ENCODE measurements around the gene ARPC5.

The ARPC5 gene

DNA sequence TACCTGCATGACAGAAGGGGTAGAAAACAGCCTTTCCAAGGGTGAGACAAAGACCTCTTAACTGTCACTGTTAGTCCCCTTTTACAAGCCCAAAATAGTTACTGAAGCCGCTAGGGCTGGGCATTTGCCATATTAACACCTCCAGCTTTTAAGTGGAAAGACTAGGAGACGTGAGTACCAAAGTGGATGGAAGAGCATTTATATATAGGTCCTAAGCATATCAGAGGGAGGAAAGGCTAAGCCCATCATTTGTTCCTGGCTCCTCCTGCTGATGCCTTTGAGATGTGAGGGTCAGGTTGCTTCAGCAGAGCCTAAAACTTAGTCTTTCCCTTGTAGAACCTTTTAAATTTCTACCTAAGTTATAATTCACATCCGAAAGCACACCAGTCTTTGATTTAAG lies 43.2 kb upstream of the ARPC5 start:
- no peaks in the 10 kb centered on the region for H3K79me2 ChIP-seq (ENCODE audit: insufficient read depth, low read length)
- no peaks in the 10 kb centered on the region for H4K20me1 ChIP-seq (ENCODE audit: insufficient read depth, low read length, poor library complexity, severe bottlenecking)
- no peaks in the 10 kb centered on the region for H3K27me3 ChIP-seq (ENCODE audit: insufficient read depth, low read length, poor library complexity, severe bottlenecking)
- H3K4me3 ChIP-seq (ENCODE audit: low read length, poor library complexity, severe bottlenecking): no peak overlapping the region
- H2AFZ ChIP-seq (ENCODE audit: low read length): no peak overlapping the region
- no peaks in the 10 kb centered on the region for H3K4me1 ChIP-seq (ENCODE audit: insufficient read depth, low read length, poor library complexity, severe bottlenecking)
- TF ChIP-seq, protein P1, sequence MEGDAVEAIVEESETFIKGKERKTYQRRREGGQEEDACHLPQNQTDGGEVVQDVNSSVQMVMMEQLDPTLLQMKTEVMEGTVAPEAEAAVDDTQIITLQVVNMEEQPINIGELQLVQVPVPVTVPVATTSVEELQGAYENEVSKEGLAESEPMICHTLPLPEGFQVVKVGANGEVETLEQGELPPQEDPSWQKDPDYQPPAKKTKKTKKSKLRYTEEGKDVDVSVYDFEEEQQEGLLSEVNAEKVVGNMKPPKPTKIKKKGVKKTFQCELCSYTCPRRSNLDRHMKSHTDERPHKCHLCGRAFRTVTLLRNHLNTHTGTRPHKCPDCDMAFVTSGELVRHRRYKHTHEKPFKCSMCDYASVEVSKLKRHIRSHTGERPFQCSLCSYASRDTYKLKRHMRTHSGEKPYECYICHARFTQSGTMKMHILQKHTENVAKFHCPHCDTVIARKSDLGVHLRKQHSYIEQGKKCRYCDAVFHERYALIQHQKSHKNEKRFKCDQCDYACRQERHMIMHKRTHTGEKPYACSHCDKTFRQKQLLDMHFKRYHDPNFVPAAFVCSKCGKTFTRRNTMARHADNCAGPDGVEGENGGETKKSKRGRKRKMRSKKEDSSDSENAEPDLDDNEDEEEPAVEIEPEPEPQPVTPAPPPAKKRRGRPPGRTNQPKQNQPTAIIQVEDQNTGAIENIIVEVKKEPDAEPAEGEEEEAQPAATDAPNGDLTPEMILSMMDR (conservative IDR thresholded peaks at IDR 0.05; ENCODE audit: low read length): no peak
- TF ChIP-seq EZH2phosphoT487 (IDR thresholded peaks at IDR 0.05; ENCODE audit: borderline replicate concordance): no peak
- H3K9me2 ChIP-seq (replicated peaks; ENCODE audit: low read depth, low read length): no peaks in the 10 kb centered on the region
- H3K36me3 ChIP-seq (ENCODE audit: insufficient read depth, low read length): no peaks in the 10 kb centered on the region
- no peaks in the 10 kb centered on the region for H3K9me3 ChIP-seq (ENCODE audit: insufficient read depth, low read depth, low read length)
- H3F3A ChIP-seq (ENCODE audit: low read depth): no peaks in the 10 kb centered on the region
- no peak overlapping the region for H3K4me2 ChIP-seq (ENCODE audit: low read depth, low read length, poor library complexity, severe bottlenecking)
- no peak overlapping the region for H3K9ac ChIP-seq (ENCODE audit: low read depth, low read length, poor library complexity, severe bottlenecking)

DNA sequence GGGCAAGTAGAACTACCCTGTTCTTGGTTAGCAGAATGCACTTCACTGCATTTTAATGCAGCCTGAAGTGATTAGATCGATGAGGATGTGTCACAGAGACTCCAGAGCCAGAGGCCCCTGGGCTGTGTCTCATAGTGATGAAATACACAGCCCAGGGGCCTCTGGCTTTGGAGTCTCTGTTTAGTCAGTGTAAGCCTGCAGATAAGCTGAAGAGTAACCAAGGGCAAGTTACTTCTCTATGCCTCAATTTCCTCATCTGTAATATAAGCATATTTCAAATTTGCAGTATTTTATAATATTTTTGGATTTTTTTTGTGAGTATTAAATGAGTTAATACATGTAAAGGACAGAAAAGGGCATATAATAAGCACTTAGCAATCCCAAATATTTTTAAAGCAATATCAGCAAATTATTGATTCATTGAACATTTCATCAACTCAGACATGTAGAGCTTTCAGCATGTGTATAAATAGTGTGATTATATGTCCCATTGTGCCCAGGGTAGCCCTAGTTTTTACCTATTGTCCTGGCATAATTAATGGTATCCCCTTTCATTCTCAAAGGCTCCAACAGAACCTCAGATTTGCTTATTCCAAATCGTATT lies 41.1 kb upstream of the ARPC5 start:
- no peaks in the 10 kb centered on the region for H3K27me3 ChIP-seq (ENCODE audit: insufficient read depth, low read length, poor library complexity, severe bottlenecking)
- no peak overlapping the region for H3K4me3 ChIP-seq (ENCODE audit: low read length, poor library complexity, severe bottlenecking)
- H3K9me2 ChIP-seq (replicated peaks; ENCODE audit: low read depth, low read length): no peaks in the 10 kb centered on the region
- H3K4me2 ChIP-seq (ENCODE audit: low read depth, low read length, poor library complexity, severe bottlenecking): no peak overlapping the region
- H3K9me3 ChIP-seq (ENCODE audit: insufficient read depth, low read depth, low read length): no peaks in the 10 kb centered on the region
- no peak overlapping the region for H2AFZ ChIP-seq (ENCODE audit: low read length)
- H3F3A ChIP-seq (ENCODE audit: low read depth): no peaks in the 10 kb centered on the region
- no peaks in the 10 kb centered on the region for H3K4me1 ChIP-seq (ENCODE audit: insufficient read depth, low read length, poor library complexity, severe bottlenecking)
- no peaks in the 10 kb centered on the region for H4K20me1 ChIP-seq (ENCODE audit: insufficient read depth, low read length, poor library complexity, severe bottlenecking)
- no peaks in the 10 kb centered on the region for H3K36me3 ChIP-seq (ENCODE audit: insufficient read depth, low read length)
- no peak overlapping the region for H3K9ac ChIP-seq (ENCODE audit: low read depth, low read length, poor library complexity, severe bottlenecking)
- TF ChIP-seq EZH2phosphoT487 (IDR thresholded peaks at IDR 0.05; ENCODE audit: borderline replicate concordance): no peak
- TF ChIP-seq, protein P1 (conservative IDR thresholded peaks at IDR 0.05; ENCODE audit: low read length): no peak
- no peaks in the 10 kb centered on the region for H3K79me2 ChIP-seq (ENCODE audit: insufficient read depth, low read length)

DNA sequence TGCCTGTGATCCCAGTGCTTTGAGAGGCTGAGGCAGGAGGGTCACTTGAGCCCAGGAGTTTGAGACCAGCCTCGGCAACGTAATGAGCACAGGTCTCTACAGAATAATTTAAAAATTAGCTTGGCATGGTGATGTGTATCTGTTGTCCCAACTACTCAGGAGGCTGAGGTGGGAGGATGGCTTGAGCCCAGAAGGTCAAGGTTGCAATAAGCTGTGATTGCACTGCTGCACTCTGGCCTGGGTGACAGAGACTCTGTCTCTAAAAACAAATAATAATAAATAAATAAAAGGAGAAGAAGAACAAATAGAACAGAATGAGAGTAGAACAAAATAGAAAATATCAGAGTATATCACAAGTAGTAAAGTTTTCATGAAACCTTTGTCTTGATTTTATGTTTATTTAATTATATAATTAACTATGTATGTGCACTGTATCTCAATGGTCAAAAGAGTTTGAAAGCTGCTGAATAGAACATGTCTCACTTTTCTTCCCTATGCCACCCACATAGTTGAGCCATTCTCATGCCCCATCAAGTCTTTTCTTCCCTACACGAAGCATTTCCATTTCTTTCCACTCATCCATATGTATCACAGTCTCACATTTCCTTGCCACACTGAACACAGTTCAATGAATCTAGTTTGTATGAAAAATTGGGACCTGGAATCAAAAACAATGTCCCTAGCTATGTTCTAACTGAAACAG lies 40.5 kb upstream of the ARPC5 start:
- Histone ChIP-seq H3K36me3 (ENCODE audit: insufficient read depth, low read length) (no peaks in the 10 kb centered on the region), H3K4me1 (ENCODE audit: insufficient read depth, low read length, poor library complexity, severe bottlenecking) (no peaks in the 10 kb centered on the region), H3K79me2 (ENCODE audit: insufficient read depth, low read length) (no peaks in the 10 kb centered on the region), H4K20me1 (ENCODE audit: insufficient read depth, low read length, poor library complexity, severe bottlenecking) (no peaks in the 10 kb centered on the region), H3K9me2 (replicated peaks; ENCODE audit: low read depth, low read length) (no peaks in the 10 kb centered on the region), H3K4me2 (ENCODE audit: low read depth, low read length, poor library complexity, severe bottlenecking) (no peak overlapping the region), H3K27me3 (ENCODE audit: insufficient read depth, low read length, poor library complexity, severe bottlenecking) (no peaks in the 10 kb centered on the region), H3K9me3 (ENCODE audit: insufficient read depth, low read depth, low read length) (0 out of 2 replicates have a peak, but pooled peaks cover 3% of the 10 kb centered on the region), H3F3A (ENCODE audit: low read depth) (no peaks in the 10 kb centered on the region), H2AFZ (ENCODE audit: low read length) (no peak overlapping the region), H3K4me3 (ENCODE audit: low read length, poor library complexity, severe bottlenecking) (no peak overlapping the region), H3K9ac (ENCODE audit: low read depth, low read length, poor library complexity, severe bottlenecking) (no peak overlapping the region)
- TF ChIP-seq, protein P1 (conservative IDR thresholded peaks at IDR 0.05; ENCODE audit: low read length): no peak
- no peak for TF ChIP-seq EZH2phosphoT487 (IDR thresholded peaks at IDR 0.05; ENCODE audit: borderline replicate concordance)
